ENCODE data around the gene SCLT1.
"Not testable (repeated sequence)": the region's sequence is repeated elsewhere in the genome, so short reads cannot be mapped to it uniquely, and the experiment has no call there.

Gene SCLT1

GRCh38 chr4:129069537-129069936, 23.8 kb downstream of the SCLT1 start:
- DNase-seq (ENCODE audit: low read depth) = not testable (repeated sequence)

- no peak for DNase-seq (ENCODE audit: low read depth)
Observed at GRCh38 chr4:129064717-129065116, 28.6 kb downstream of the SCLT1 start.

- no peak for DNase-seq (ENCODE audit: low read depth)
Observed at GRCh38 chr4:129063640-129064039, 29.7 kb downstream of the SCLT1 start.

GRCh38 chr4:129062580-129062979, 30.8 kb downstream of the SCLT1 start:
- DNase-seq (ENCODE audit: low read depth) = no peak

GRCh38 chr4:129059028-129059427, 34.3 kb downstream of the SCLT1 start:
- no peak for DNase-seq (ENCODE audit: low read depth)

- no peak for DNase-seq (ENCODE audit: low read depth)
Observed at GRCh38 chr4:129046055-129046959, 47.0 kb downstream of the SCLT1 start.

GRCh38 chr4:129043523-129043922, 49.8 kb downstream of the SCLT1 start:
- DNase-seq (ENCODE audit: low read depth) = no peak

GRCh38 chr4:129040471-129040870, 52.9 kb downstream of the SCLT1 start:
- DNase-seq (ENCODE audit: low read depth) = no peak

GRCh38 chr4:129037093-129037492, 56.2 kb downstream of the SCLT1 start:
- no peak for DNase-seq (ENCODE audit: low read depth)

- DNase-seq (ENCODE audit: low read depth) = no peak
Observed at GRCh38 chr4:129014566-129015509, 78.5 kb downstream of the SCLT1 start.

- DNase-seq (ENCODE audit: low read depth) = no peak
Observed at GRCh38 chr4:129008096-129008495, 85.2 kb downstream of the SCLT1 start.

- DNase-seq (ENCODE audit: low read depth) = no peak
Observed at GRCh38 chr4:128986908-128987307, 106.4 kb downstream of the SCLT1 start.

- no peak for DNase-seq (ENCODE audit: low read depth)
Observed at GRCh38 chr4:128986019-128986418, 107.3 kb downstream of the SCLT1 start.

GRCh38 chr4:128983771-128984485, 109.4 kb downstream of the SCLT1 start:
- DNase-seq (ENCODE audit: low read depth) = no peak

GRCh38 chr4:128981377-128981776, 112.0 kb downstream of the SCLT1 start:
- no peak for DNase-seq (ENCODE audit: low read depth)

GRCh38 chr4:128980816-128981326, 112.5 kb downstream of the SCLT1 start:
- DNase-seq (ENCODE audit: low read depth) = no peak

- DNase-seq (ENCODE audit: low read depth) = no peak
Observed at GRCh38 chr4:128979934-128980333, 113.4 kb downstream of the SCLT1 start.

- DNase-seq (ENCODE audit: low read depth) = no peak
Observed at GRCh38 chr4:128978985-128979384, 114.4 kb downstream of the SCLT1 start.

GRCh38 chr4:128974136-128974581, 119.2 kb downstream of the SCLT1 start:
- no peak for DNase-seq (ENCODE audit: low read depth)

GRCh38 chr4:128973384-128973783, 120.0 kb downstream of the SCLT1 start:
- no peak for DNase-seq (ENCODE audit: low read depth)

GRCh38 chr4:128961405-128961804, 131.9 kb downstream of the SCLT1 start:
- no peak for DNase-seq (ENCODE audit: low read depth)

GRCh38 chr4:128958194-128958593, 135.1 kb downstream of the SCLT1 start:
- no peak for DNase-seq (ENCODE audit: low read depth)

Data from stimulated activated CD8-positive, alpha-beta memory T cell treated with anti-CD3 and anti-CD28 coated beads, Interleukin-12 subunit alpha, Interleukin-12 subunit beta, amount 100 ng/mL, for 1 hour (primary cell).